Liver (tissue), 9 donors: ENCODE measurements around the gene ZNF408. TPM values are rescaled to one million over a fixed set of nuclear protein-coding genes. Genes with fewer than 3 reads are reported as not detected.
"Not testable (repeated sequence)": the region's sequence is repeated elsewhere in the genome, so short reads cannot be mapped to it uniquely, and the experiment has no call there.

Experiments
- DNase-seq: peaks from one replicate; pipeline ENCODE4 v3.0.0-alpha.2; 2017; ENCODE audit warnings: low spot score
- H3K27ac ChIP-seq, 2 donors: one replicate each; pipeline ENCODE4 v1.7.0; 2013; ENCODE audit warnings: inconsistent platforms in 2 of 2, low read length in 2 of 2, control low read depth in 1 of 2, low read depth in 1 of 2, mild to moderate bottlenecking in 1 of 2
- H3K27me3 ChIP-seq, 4 donors: one replicate each; pipeline versions ENCODE4 v1.6.1 to v1.7.0; 2013; ENCODE audit warnings: low read length in 3 of 4, inconsistent platforms in 1 of 4, mild to moderate bottlenecking in 1 of 4, moderate library complexity in 1 of 4; ENCODE audit not compliant: control insufficient read depth in 4 of 4, insufficient read depth in 4 of 4
- H3K36me3 ChIP-seq, 4 donors: one replicate each; pipeline versions ENCODE4 v1.6.1 to v1.7.0; 2013; ENCODE audit warnings: low read length in 3 of 4, mild to moderate bottlenecking in 3 of 4, low read depth in 1 of 4, moderate library complexity in 1 of 4; ENCODE audit not compliant: control insufficient read depth in 4 of 4, insufficient read depth in 3 of 4
- H3K4me1 ChIP-seq, 4 donors: one replicate each; pipeline versions ENCODE4 v1.6.1 to v1.7.0; 2013; ENCODE audit warnings: low read length in 3 of 4, mild to moderate bottlenecking in 3 of 4, moderate library complexity in 1 of 4; ENCODE audit not compliant: control insufficient read depth in 4 of 4, insufficient read depth in 4 of 4
- H3K4me3 ChIP-seq, 3 donors: one replicate each; pipeline versions ENCODE4 v1.6.1 to v1.7.0; 2013; ENCODE audit warnings: low read length in 3 of 3, control low read depth in 1 of 3, low read depth in 1 of 3, mild to moderate bottlenecking in 1 of 3
- H3K9ac ChIP-seq, 2 donors: one replicate each; pipeline ENCODE4 v1.7.0; 2013; ENCODE audit warnings: low read length in 2 of 2, mild to moderate bottlenecking in 2 of 2, moderate library complexity in 2 of 2, control low read depth in 1 of 2, low read depth in 1 of 2
- H3K9me3 ChIP-seq, 4 donors: one replicate each; pipeline versions ENCODE4 v1.6.1 to v1.7.0; 2013; ENCODE audit warnings: low read length in 3 of 4; ENCODE audit not compliant: control insufficient read depth in 4 of 4
- EGR1 ChIP-seq, 2 donors: IDR thresholded peaks; 2 replicates each; pipeline ENCODE4 v1.6.1; 2016 to 2018; ENCODE audit warnings: antibody characterized with exemption in 2 of 2, low read depth in 2 of 2
- FOXA1 ChIP-seq: IDR thresholded peaks from 2 replicates; pipeline ENCODE4 v1.6.1; 2016; ENCODE audit warnings: antibody characterized with exemption
- FOXA2 ChIP-seq: IDR thresholded peaks from 2 replicates; pipeline ENCODE4 v1.6.1; 2016; ENCODE audit warnings: antibody characterized with exemption
- GABPA ChIP-seq, 2 donors: IDR thresholded peaks in 1 of 2; conservative IDR thresholded peaks in 1 of 2; 2 replicates each; pipeline ENCODE4 v1.6.1; 2016; ENCODE audit warnings: antibody characterized with exemption in 2 of 2, mild to moderate bottlenecking in 1 of 2, moderate library complexity in 1 of 2
- HNF4A ChIP-seq, 2 donors: conservative IDR thresholded peaks; 2 replicates each; pipeline ENCODE4 v1.6.1; 2016; ENCODE audit warnings: antibody characterized with exemption in 2 of 2, mild to moderate bottlenecking in 2 of 2
- NR2F2 ChIP-seq: IDR thresholded peaks from 2 replicates; pipeline ENCODE4 v1.6.1; 2016; ENCODE audit warnings: antibody characterized with exemption
- RXRA ChIP-seq, 2 donors: IDR thresholded peaks; 2 replicates each; pipeline ENCODE4 v1.6.1; 2017 to 2018; ENCODE audit warnings: antibody characterized with exemption in 2 of 2, mild to moderate bottlenecking in 1 of 2
- SP1 ChIP-seq: IDR thresholded peaks from 2 replicates; pipeline ENCODE4 v1.6.1; 2018; ENCODE audit warnings: antibody characterized with exemption, mild to moderate bottlenecking
- YY1 ChIP-seq: IDR thresholded peaks from 2 replicates; pipeline ENCODE4 v1.6.1; 2016; ENCODE audit warnings: antibody characterized with exemption, mild to moderate bottlenecking
- WGBS: extraction: QIAGEN DNeasy Blood & Tissue Kit; methylation state at CpG from one replicate; pipeline ENCODE4 v1.1.7; 2013; 5-methylcytosine and 5-hydroxymethylcytosine counted together
- polyA plus RNA-seq, 2 donors: library from polyadenylated mRNA; stranded (reverse) in 1 of 2; unstranded in 1 of 2; fragments of 200-250 nt in 1 of 2; fragments of >200 nt in 1 of 2; fragmentation: Nextera tagmentation in 1 of 2; extraction: Ambion mirVana in 1 of 2; gene quantifications; one replicate each; pipeline versions ENCODE4 v1.2.1 to v1.2.3, GENCODE V29; 2013 to 2015
- total RNA-seq, 2 donors: library from RNA; depleted of rRNA; stranded (reverse); fragments of >200 nt; gene quantifications; one replicate each; pipeline ENCODE4 v1.2.3, GENCODE V29; 2014
- TF ChIP-seq, protein P1 (sequence below): fragments of 150-350 bp; IDR thresholded peaks from 2 replicates; pipeline ENCODE4 v1.5.1; 2017; ENCODE audit warnings: improper control_type of control experiment, low read depth, low read length; ENCODE audit not compliant: missing input control
- TF ChIP-seq, protein P2 (sequence below): IDR thresholded peaks from 2 replicates; pipeline ENCODE4 v1.6.1; 2016; ENCODE audit warnings: antibody characterized with exemption
- donor health status: healthy.
- donor health status: healthy.
- donor health status: healthy.
- donor health status: healthy.
- donor health status: healthy.

ZNF408 gene
- total and polyA plus RNA-seq, 4 donors: 3.4 to 8.4 (median 5.5) TPM

DNA sequence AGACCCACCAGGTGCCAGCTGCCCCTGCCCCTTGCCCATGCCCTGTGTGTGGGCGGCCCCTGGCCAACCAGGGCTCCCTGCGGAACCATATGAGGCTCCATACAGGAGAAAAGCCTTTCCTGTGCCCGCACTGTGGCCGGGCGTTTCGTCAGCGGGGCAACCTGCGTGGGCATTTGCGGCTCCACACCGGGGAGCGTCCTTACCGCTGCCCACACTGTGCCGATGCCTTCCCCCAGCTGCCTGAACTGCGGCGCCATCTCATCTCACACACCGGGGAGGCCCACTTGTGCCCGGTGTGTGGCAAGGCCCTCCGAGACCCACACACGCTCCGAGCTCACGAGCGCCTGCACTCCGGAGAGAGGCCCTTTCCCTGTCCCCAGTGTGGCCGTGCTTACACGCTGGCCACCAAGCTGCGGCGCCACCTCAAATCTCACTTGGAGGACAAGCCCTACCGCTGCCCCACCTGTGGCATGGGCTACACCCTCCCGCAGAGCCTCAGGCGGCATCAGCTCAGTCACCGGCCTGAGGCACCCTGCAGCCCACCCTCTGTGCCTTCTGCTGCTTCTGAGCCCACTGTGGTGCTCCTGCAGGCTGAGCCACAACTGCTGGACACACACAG, 4.3 kb downstream of the ZNF408 start:
- Histone ChIP-seq H3K4me1 (peaks cover 0 to 21% (median 16%) of the 10 kb centered on the region in 4 donors), H3K27me3 (no peaks in the 10 kb centered on the region), H3K9me3 (no peaks in the 10 kb centered on the region), H3K4me3 (no peak overlapping the region), H3K9ac (no peak overlapping the region), H3K36me3 (peaks cover 12 to 44% (median 34%) of the 10 kb centered on the region in 4 donors), H3K27ac (no peak overlapping the region)
- TF ChIP-seq SP1: no peak
- no peak for TF ChIP-seq YY1
- no peak for TF ChIP-seq FOXA2
- no peak for TF ChIP-seq EGR1 (IDR thresholded peaks at IDR 0.05; ENCODE audit: low read depth in 2 of 2)
- WGBS: 98% methylated on average over 31 of the region's 31 CpGs
- DNase-seq: no peak

DNA sequence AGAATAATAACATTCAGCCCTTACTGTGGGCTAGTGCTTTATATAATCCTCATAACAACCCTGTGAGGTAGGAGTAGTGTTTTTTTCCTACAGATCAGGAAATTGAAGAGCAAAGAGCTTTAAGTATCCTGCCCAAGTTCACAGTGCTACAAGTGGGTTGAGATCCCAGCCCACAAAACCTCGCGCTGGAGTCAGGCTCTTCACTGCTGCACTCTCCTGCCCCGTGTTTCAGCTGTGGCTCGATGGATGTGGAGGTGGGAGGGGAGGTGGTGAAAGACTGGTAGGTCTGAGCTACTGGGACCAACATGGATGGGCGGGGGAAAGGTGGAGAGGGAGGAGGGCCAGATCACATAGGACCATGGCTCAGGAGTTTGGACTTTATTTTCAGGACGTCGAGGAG, 6.1 kb downstream of the ZNF408 start:
- H3K9me3 ChIP-seq: no peaks in the 10 kb centered on the region

DNA sequence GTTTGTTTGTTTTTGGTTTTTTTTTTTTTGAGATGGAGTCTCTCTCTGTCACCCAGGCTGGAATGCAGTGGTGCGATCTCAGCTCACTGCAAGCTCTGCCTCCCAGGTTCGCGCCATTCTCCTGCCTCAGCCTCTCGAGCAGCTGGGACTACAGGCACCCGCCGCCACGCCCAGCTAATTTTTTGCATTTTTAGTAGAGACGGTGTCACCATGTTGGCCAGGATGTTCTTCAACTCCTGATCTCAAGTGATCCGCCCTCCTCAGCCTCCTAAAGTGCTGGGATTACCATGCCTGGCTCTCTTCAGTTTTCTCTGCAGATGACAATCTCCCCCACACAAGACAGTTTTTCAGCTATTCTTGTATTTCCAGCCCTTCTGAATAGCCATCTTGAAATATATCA, 8.5 kb downstream of the ZNF408 start:
- H3K36me3 ChIP-seq: peaks cover 10 to 26% (median 18%) of the 10 kb centered on the region in 4 donors
- not testable (repeated sequence) for H3K9ac ChIP-seq, H3K4me1 ChIP-seq, H3K4me3 ChIP-seq, DNase-seq, H3K9me3 ChIP-seq, H3K27me3 ChIP-seq, H3K27ac ChIP-seq
- WGBS: 95% methylated on average over 9 of the region's 9 CpGs

More for the DNA sequence above, 6.1 kb downstream of the ZNF408 start:
- Histone ChIP-seq H3K27ac (no peak overlapping the region), H3K4me3 (no peak overlapping the region), H3K36me3 (peaks cover 12 to 44% (median 34%) of the 10 kb centered on the region in 4 donors), H3K9ac (no peak overlapping the region), H3K27me3 (no peaks in the 10 kb centered on the region), H3K4me1 (peaks cover 0 to 20% (median 13%) of the 10 kb centered on the region in 4 donors)
- WGBS: 92% methylated on average over 7 of the region's 7 CpGs
- TF ChIP-seq HNF4A (conservative IDR thresholded peaks at IDR 0.05) (no peak), EGR1 (IDR thresholded peaks at IDR 0.05; ENCODE audit: low read depth in 2 of 2) (no peak), RXRA (IDR thresholded peaks at IDR 0.05) (no peak), FOXA2 (no peak), GABPA (IDR thresholded peaks at IDR 0.05 in 1 of 2, conservative IDR thresholded peaks at IDR 0.05 in 1 of 2) (no peak), FOXA1 (no peak), NR2F2 (no peak)
- TF ChIP-seq, protein P1, sequence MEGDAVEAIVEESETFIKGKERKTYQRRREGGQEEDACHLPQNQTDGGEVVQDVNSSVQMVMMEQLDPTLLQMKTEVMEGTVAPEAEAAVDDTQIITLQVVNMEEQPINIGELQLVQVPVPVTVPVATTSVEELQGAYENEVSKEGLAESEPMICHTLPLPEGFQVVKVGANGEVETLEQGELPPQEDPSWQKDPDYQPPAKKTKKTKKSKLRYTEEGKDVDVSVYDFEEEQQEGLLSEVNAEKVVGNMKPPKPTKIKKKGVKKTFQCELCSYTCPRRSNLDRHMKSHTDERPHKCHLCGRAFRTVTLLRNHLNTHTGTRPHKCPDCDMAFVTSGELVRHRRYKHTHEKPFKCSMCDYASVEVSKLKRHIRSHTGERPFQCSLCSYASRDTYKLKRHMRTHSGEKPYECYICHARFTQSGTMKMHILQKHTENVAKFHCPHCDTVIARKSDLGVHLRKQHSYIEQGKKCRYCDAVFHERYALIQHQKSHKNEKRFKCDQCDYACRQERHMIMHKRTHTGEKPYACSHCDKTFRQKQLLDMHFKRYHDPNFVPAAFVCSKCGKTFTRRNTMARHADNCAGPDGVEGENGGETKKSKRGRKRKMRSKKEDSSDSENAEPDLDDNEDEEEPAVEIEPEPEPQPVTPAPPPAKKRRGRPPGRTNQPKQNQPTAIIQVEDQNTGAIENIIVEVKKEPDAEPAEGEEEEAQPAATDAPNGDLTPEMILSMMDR: no peak
- TF ChIP-seq, protein P2, sequence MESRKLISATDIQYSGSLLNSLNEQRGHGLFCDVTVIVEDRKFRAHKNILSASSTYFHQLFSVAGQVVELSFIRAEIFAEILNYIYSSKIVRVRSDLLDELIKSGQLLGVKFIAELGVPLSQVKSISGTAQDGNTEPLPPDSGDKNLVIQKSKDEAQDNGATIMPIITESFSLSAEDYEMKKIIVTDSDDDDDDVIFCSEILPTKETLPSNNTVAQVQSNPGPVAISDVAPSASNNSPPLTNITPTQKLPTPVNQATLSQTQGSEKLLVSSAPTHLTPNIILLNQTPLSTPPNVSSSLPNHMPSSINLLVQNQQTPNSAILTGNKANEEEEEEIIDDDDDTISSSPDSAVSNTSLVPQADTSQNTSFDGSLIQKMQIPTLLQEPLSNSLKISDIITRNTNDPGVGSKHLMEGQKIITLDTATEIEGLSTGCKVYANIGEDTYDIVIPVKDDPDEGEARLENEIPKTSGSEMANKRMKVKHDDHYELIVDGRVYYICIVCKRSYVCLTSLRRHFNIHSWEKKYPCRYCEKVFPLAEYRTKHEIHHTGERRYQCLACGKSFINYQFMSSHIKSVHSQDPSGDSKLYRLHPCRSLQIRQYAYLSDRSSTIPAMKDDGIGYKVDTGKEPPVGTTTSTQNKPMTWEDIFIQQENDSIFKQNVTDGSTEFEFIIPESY: no peak
- DNase-seq: no peak
